T-helper 2 cell treated with Interferon-gamma antibody and Interleukin-4, amounts not matched to agents 5 μg/mL and 100 μg/mL, for 36 hours (primary cell): ENCODE data around the gene NKAIN2.

ENCODE experiments used
- DNase-seq: peaks from one replicate; pipeline ENCODE4 v3.0.0; 2021; ENCODE audit warnings: low spot score
- H3K27ac Mint-ChIP-seq: one replicate; pipeline ENCODE4 v1.8.0; 2021; ENCODE audit warnings: mild to moderate bottlenecking, mixed read lengths
- H3K27me3 Mint-ChIP-seq: one replicate; pipeline ENCODE4 v1.8.0; 2021; ENCODE audit warnings: low read depth, mixed read lengths
- H3K36me3 Mint-ChIP-seq: one replicate; pipeline ENCODE4 v1.8.0; 2021; ENCODE audit warnings: low read depth, mixed read lengths
- H3K4me1 Mint-ChIP-seq: one replicate; pipeline ENCODE4 v1.8.0; 2021; ENCODE audit warnings: low read depth, mixed read lengths
- H3K4me3 Mint-ChIP-seq: one replicate; pipeline ENCODE4 v1.8.0; 2022; ENCODE audit warnings: mild to moderate bottlenecking, moderate library complexity, mixed read lengths
- H3K9me3 Mint-ChIP-seq: one replicate; pipeline ENCODE4 v1.8.0; 2021; ENCODE audit warnings: mixed read lengths

Gene NKAIN2

DNA sequence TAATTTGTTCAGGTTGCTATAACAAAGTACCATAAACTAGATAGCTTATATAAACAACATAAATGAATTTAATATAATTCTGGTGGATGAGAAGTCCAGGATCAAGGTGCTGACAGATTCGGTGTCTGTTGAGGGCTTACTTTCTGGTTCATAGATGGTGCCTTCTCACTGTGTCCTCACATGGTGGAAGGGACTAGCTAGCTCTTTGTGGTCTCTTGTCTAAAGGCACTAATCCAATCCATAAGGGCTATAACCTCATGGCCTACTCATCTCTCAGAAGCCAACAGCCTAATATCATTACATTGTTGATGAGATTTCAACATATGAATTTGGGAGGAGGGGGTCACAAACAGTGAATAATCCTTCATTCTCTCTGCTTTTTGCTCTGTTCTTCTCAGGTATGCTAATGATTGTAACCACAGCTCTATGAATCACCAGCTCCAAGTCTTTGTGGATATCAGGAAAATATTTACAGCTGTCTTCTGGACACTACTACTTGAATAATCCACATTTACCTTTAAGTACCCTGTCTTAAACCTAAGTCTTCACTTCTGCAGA lies 122.3 kb downstream of the NKAIN2 start:
- Mint-ChIP-seq H3K9me3 (peaks cover 7% of the 10 kb centered on the region), H3K4me3 (no peak overlapping the region), H3K27me3 (no peaks in the 10 kb centered on the region), H3K4me1 (no peaks in the 10 kb centered on the region), H3K36me3 (no peaks in the 10 kb centered on the region), H3K27ac (no peak overlapping the region)
- DNase-seq: no peak

DNA sequence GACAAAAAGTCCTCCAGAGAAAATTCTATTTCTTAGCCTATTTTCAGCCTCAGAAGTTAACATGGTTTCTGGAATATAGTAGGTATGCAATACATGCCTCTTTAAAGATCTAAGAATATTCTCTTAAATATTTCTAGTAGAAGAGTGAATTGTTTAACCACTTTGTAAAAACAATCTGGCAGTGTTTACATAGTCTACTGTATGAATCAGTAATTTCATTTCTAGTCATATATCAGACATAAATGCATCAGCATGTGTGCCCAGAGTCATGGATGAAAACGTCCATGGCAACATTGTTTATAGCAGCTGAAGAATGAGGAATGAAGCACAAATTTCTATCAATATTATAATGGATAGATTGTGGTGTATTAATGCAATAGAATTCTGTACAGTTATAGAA lies 124.9 kb downstream of the NKAIN2 start:
- no peak for DNase-seq
- Mint-ChIP-seq H3K27me3 (no peaks in the 10 kb centered on the region), H3K27ac (no peak overlapping the region), H3K9me3 (peaks cover 7% of the 10 kb centered on the region), H3K36me3 (no peaks in the 10 kb centered on the region), H3K4me1 (no peaks in the 10 kb centered on the region), H3K4me3 (no peak overlapping the region)

DNA sequence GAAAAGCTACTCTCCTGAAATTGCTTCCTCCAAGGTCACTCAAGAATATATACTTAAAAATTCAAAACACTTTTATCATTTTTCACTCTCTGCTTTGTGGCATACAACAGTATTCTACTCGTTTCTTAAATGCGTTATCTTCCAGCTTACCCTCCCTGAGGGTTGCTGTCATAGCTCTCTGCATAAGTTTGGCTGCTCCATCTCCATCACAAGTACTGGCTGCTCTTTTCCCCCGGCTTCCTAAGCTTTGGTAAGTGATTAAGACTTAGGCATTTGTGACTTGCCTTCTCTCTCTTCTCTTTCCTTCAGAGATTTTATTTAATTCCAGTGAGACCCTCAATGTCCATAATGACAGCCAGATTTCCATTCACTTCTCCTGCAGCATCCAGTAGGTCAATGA lies 128.3 kb downstream of the NKAIN2 start:
- no peak for DNase-seq
- Mint-ChIP-seq H3K9me3 (peaks cover 7% of the 10 kb centered on the region), H3K4me1 (no peaks in the 10 kb centered on the region)

DNA sequence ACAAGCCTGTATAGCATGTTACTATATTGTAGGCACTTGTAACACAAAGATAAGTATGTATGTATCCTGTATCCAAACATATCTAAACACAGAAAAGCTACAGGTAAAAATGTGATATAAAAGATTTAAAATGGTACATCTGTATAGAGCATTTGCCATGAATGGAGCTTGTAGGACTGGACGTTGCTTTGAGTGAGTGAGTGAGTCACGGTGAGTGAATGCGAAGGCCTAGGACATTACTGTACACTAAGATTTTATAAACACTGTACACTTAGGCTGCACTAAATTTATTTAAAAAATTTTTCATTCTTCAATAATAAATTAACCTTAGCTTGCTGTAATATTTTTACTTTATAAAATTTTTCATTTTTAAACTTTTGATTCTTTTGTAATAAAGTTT lies 136.9 kb downstream of the NKAIN2 start:
- no peaks in the 10 kb centered on the region for H3K9me3 Mint-ChIP-seq
- no peak overlapping the region for H3K27ac Mint-ChIP-seq

More for the DNA sequence above, 128.3 kb downstream of the NKAIN2 start:
- no peaks in the 10 kb centered on the region for H3K27me3 Mint-ChIP-seq
- H3K36me3 Mint-ChIP-seq: no peaks in the 10 kb centered on the region
- no peak overlapping the region for H3K27ac Mint-ChIP-seq
- H3K4me3 Mint-ChIP-seq: no peak overlapping the region

DNA sequence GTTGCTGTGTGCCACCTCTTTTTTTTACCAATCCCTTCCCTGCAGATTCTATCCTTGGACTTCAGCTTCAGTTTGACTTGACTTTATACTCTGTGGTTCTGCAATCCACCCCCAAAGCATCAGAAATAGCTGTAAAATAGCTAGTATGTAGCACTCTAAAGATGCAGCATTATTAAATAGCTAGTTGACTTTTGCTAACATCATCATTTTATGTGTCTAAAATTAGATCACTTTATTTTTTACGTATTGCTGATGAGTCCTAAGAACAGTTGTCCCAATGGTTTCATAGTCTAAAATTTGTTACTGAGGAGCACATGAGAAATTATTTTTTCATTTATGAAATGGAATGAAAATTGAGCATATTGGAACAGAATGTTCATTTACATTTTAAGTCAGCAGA lies 138.2 kb downstream of the NKAIN2 start:
- H3K36me3 Mint-ChIP-seq: no peaks in the 10 kb centered on the region
- H3K27me3 Mint-ChIP-seq: no peaks in the 10 kb centered on the region
- H3K4me1 Mint-ChIP-seq: no peaks in the 10 kb centered on the region
- DNase-seq: no peak
- H3K9me3 Mint-ChIP-seq: no peaks in the 10 kb centered on the region
- H3K27ac Mint-ChIP-seq: no peak overlapping the region
- H3K4me3 Mint-ChIP-seq: no peak overlapping the region

More for the DNA sequence above, 136.9 kb downstream of the NKAIN2 start:
- Mint-ChIP-seq H3K4me1 (no peaks in the 10 kb centered on the region), H3K27me3 (no peaks in the 10 kb centered on the region), H3K4me3 (no peak overlapping the region), H3K36me3 (no peaks in the 10 kb centered on the region)
- no peak for DNase-seq

DNA sequence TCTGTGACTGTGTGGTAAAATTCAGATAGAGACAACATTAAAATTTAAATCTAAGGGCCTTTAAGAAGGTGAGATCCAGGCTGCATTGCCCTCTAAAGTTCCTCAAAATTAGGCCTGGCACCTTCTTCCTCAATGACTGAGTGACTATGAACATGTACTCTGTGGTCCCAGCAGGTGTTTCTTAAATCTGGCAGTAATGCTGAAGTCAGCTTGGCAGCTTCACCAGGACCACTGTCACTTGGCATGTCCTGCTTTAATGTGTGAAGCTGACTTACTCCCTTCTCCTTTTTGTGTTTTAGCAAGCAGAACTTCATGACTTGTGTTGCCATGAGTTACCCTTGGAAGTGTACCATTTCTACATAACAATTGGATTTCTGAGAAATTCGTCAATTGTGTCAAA lies 141.7 kb downstream of the NKAIN2 start:
- Mint-ChIP-seq H3K9me3 (peaks cover 7% of the 10 kb centered on the region), H3K27ac (no peak overlapping the region), H3K4me3 (no peak overlapping the region), H3K36me3 (no peaks in the 10 kb centered on the region), H3K4me1 (no peaks in the 10 kb centered on the region), H3K27me3 (no peaks in the 10 kb centered on the region)
- DNase-seq: no peak

DNA sequence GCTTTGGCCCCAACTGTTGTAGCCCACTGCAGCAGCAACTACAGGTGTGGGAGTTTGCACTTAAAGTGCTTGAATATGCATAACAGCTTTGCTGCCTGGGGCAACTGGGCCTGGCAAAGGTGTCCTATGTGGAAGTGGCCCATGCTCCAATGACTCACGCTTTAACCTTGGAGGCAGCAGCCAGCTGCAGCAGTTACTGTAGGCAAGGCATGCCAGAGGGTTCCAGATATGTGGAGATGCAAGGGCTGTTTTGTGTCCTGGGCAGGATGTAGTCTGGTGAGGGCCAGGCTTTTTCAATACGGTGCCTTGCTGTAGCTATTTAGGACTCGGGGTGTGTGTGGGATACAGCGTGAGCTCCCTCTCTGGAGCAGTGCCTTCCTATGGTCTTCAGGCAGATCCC lies 150.3 kb downstream of the NKAIN2 start:
- Mint-ChIP-seq H3K36me3 (no peaks in the 10 kb centered on the region), H3K9me3 (peaks cover 16% of the 10 kb centered on the region), H3K4me3 (no peak overlapping the region), H3K27me3 (no peaks in the 10 kb centered on the region), H3K4me1 (no peaks in the 10 kb centered on the region), H3K27ac (no peak overlapping the region)
- no peak for DNase-seq

DNA sequence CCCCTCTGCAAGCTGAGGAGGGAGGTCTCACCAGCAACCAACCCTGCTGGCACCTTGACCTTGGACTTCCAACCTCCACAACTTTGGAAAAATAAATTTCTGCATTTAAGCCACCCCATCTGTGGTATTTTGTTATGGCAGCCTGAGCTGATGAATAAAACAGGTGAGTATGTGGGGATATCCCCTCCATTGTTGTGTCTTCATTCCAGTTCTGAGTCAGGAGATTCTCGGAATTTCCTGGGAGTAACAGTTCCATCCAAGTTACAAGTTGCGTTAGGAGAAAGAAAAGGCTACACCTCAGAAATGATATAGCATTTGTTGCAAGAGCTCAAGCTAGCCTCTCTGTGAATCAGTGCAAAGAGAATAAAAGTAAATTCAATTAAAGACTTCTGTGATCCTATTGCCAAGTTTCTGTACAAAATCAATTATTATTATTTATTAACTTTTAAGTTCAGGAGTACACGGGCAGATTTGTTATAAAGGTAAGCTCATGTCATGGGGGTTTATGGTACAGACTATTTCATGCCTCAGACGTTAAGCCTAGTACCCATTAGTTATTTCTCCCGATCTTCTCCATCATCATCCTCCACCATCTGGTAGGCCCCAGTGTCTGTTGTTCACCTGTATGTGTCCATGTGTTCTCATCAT lies 153.0 kb downstream of the NKAIN2 start:
- Mint-ChIP-seq H3K27me3 (no peaks in the 10 kb centered on the region), H3K4me3 (no peak overlapping the region), H3K27ac (no peak overlapping the region), H3K9me3 (peaks cover 9% of the 10 kb centered on the region), H3K36me3 (no peaks in the 10 kb centered on the region), H3K4me1 (no peaks in the 10 kb centered on the region)
- no peak for DNase-seq

DNA sequence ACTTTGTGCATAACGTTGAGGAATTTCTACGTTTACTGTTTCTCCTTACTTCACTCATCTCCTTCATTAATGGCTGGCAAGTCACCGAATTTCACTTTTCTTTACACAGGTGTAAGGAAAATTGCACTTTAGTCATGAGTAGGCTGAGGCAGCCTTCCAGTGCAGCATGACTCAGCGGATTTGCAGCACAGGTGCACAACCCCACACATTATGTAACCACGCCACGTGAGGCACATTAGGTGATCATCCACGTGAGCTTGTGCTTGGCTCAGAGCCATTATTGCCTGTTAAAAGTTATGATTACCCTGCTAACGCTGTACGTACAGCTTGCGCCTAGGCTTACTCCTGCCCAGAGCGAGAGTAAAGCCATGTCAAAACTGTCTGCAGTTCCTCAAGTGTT lies 158.8 kb downstream of the NKAIN2 start:
- H3K9me3 Mint-ChIP-seq: no peaks in the 10 kb centered on the region
- no peaks in the 10 kb centered on the region for H3K4me1 Mint-ChIP-seq
- no peak for DNase-seq
- no peaks in the 10 kb centered on the region for H3K36me3 Mint-ChIP-seq
- no peak overlapping the region for H3K4me3 Mint-ChIP-seq
- H3K27me3 Mint-ChIP-seq: no peaks in the 10 kb centered on the region
- no peak overlapping the region for H3K27ac Mint-ChIP-seq

DNA sequence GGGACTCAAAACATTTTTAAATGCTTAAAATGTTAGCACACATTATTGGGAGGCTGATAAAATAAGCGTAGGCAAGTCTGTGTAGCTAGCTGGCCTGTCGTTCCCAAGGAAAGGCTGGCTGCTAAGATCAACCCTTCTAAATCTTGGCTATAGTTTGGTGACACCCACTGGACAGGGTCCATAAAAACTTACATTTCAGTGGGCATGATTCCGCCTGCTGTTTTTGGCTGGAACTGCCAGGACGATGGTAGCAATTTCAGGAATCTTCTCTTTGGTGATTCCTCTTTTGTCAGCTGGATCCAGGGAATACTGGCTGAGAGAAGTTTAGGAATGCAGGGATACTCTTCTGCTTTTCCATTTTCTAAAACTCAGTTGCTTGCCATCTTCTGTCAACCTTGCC lies 162.2 kb downstream of the NKAIN2 start:
- no peak overlapping the region for H3K27ac Mint-ChIP-seq
- DNase-seq: no peak
- no peaks in the 10 kb centered on the region for H3K4me1 Mint-ChIP-seq
- H3K36me3 Mint-ChIP-seq: no peaks in the 10 kb centered on the region
- no peaks in the 10 kb centered on the region for H3K27me3 Mint-ChIP-seq
- no peak overlapping the region for H3K4me3 Mint-ChIP-seq
- no peaks in the 10 kb centered on the region for H3K9me3 Mint-ChIP-seq

DNA sequence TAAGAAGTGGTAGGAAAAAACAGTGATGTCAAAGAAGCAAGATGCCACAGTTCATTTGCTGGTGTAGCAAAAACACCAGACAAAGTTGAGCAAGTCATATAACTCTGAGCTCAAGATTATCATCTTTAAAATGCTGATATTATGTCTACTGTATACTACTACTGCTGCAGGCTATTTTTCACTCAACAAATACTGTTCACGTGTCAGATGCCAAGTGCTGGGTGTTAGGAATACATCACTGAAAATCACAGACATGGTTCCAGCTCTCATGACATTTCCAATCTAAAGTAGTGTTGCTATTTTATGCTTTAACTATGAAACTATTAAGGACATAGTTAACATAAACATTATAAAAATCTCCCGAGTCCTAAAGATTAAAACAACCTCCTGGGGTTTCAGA lies 163.0 kb downstream of the NKAIN2 start:
- H3K9me3 Mint-ChIP-seq: no peaks in the 10 kb centered on the region
- no peak for DNase-seq
- no peaks in the 10 kb centered on the region for H3K36me3 Mint-ChIP-seq
- no peak overlapping the region for H3K4me3 Mint-ChIP-seq
- H3K27me3 Mint-ChIP-seq: no peaks in the 10 kb centered on the region
- H3K4me1 Mint-ChIP-seq: no peaks in the 10 kb centered on the region
- no peak overlapping the region for H3K27ac Mint-ChIP-seq

DNA sequence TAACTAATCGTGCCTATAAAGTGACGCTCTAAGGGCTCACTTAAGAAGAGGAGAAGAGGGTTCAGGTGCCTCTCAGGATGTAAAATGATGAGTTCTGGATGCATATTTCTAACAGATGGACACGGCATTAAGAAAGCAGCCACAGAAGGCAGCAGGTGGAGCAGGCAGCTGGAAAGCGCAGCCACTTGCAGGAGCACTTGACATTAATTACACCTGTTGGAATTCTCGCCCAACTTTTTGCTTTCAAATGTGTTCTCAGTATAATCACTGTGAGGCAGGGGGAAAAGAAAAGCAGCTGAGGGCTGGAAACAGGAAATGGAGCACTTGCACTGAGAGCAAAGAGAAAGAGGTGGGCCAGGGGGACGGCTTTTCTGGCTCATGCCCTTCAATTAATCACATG lies 164.2 kb downstream of the NKAIN2 start:
- no peak for DNase-seq
- Mint-ChIP-seq H3K36me3 (no peaks in the 10 kb centered on the region), H3K4me3 (no peak overlapping the region), H3K27ac (no peak overlapping the region), H3K9me3 (no peaks in the 10 kb centered on the region), H3K4me1 (no peaks in the 10 kb centered on the region), H3K27me3 (no peaks in the 10 kb centered on the region)

DNA sequence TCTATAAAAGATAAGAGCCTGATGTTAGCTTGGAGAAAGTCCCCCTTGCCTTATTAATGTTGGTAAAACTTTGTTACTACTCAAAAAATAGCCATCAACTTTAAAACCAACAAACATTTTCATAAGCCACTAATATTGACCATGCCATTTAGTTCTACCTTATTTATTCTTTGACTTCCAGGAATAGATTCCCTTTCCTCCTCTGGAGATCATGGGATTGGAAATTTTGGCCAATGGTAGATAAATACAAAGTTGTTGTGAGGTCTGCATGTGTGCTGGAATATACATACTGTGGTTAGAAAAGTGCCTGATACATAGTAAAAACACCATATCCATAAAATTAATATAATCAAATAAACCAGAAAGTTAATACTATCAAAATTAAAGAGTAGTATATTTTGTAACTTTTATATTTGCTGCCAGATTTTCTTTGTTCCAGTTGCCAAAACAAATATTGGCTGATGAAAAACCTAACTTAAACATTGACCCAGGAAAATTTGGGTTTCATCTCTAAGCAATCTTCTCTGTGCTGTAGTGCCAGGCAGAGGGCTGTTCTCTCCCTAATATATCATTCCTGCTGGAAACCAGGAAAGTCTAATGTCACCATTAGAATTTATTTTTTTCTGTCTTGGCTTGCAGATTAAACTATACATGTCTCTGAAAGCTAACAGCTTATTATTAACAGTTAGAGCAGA lies 169.1 kb downstream of the NKAIN2 start:
- H3K4me3 Mint-ChIP-seq: no peak overlapping the region
- no peaks in the 10 kb centered on the region for H3K4me1 Mint-ChIP-seq
- no peak for DNase-seq
- H3K36me3 Mint-ChIP-seq: no peaks in the 10 kb centered on the region
- H3K27me3 Mint-ChIP-seq: no peaks in the 10 kb centered on the region
- H3K27ac Mint-ChIP-seq: no peak overlapping the region
- H3K9me3 Mint-ChIP-seq: no peaks in the 10 kb centered on the region

DNA sequence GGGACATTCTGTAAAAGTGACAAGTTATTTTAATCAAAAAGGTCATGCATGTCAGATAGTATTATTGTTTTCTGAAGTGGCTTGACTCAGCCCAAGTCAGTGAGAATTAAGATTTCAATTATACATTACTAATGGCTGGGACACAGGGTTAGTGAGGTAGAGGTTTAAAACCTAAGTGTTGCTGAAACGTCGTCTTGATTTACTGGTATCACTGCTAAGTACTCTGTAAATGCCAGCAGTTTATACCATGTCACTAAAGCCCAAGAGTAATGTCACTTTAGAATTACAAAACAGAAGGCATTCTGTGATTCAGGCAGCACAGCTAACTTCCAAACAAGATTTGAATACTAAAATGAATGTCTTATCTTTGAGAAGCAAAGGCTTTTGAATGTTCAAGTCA lies 176.6 kb downstream of the NKAIN2 start:
- H3K36me3 Mint-ChIP-seq: no peaks in the 10 kb centered on the region
- no peaks in the 10 kb centered on the region for H3K27me3 Mint-ChIP-seq
- no peak overlapping the region for H3K27ac Mint-ChIP-seq
- DNase-seq: no peak
- H3K4me3 Mint-ChIP-seq: no peak overlapping the region
- no peaks in the 10 kb centered on the region for H3K4me1 Mint-ChIP-seq
- H3K9me3 Mint-ChIP-seq: no peaks in the 10 kb centered on the region

DNA sequence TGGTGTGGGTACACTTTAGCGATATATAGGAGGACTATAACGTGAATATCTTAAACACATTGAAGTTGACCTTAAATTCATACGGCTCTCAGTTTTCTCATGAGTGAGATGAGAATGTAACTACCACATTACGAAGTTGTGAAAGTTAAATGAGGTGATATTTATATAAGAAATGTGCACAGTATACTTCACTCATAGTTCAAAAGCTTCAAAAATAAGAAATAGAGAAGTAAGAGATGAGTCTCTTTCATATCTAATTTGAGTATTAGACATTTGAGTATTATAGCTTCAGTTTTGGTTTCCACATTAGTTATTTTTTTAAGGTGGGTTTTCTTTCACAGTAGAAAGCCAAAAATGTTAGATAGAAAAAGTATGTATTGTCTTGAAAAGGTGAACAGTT lies 183.3 kb downstream of the NKAIN2 start:
- Mint-ChIP-seq H3K36me3 (no peaks in the 10 kb centered on the region), H3K4me3 (no peak overlapping the region), H3K4me1 (no peaks in the 10 kb centered on the region), H3K27ac (no peak overlapping the region), H3K27me3 (no peaks in the 10 kb centered on the region), H3K9me3 (no peaks in the 10 kb centered on the region)
- no peak for DNase-seq
